GM10266 (cell line): ENCODE results near the gene COL17A1.

ENCODE experiments used
- DNase-seq: peaks from one replicate; pipeline ENCODE4 v3.0.0; 2012; ENCODE audit errors: extremely low spot score
- TF ChIP-seq, protein P1 (sequence below): IDR thresholded peaks from 2 replicates; pipeline ENCODE4 v1.5.1; 2012; ENCODE audit warnings: mild to moderate bottlenecking, low read depth; ENCODE audit not compliant: control insufficient read depth, insufficient read depth; ENCODE audit errors: missing control alignments

COL17A1 gene

DNA sequence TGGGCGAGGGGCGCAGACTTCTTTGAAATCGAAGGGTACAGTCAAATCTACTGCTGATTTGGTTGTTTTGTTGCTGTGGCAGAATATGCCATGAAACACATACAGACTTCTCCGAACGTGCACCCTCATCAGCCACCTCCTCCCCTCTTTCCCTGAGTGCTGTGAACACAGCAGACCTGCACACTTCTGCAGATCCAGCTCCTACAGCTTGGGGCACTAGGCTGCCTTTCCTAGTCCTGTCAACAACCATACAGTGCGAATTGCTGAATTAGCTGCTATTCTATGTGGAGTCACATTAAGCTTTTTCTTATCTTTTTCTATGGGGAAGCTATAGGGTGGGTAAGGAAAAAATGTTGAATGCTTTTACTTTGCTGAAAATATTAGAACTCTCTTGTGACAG, 57.5 kb downstream of the COL17A1 start:
- no peak for DNase-seq
- TF ChIP-seq, protein P1, sequence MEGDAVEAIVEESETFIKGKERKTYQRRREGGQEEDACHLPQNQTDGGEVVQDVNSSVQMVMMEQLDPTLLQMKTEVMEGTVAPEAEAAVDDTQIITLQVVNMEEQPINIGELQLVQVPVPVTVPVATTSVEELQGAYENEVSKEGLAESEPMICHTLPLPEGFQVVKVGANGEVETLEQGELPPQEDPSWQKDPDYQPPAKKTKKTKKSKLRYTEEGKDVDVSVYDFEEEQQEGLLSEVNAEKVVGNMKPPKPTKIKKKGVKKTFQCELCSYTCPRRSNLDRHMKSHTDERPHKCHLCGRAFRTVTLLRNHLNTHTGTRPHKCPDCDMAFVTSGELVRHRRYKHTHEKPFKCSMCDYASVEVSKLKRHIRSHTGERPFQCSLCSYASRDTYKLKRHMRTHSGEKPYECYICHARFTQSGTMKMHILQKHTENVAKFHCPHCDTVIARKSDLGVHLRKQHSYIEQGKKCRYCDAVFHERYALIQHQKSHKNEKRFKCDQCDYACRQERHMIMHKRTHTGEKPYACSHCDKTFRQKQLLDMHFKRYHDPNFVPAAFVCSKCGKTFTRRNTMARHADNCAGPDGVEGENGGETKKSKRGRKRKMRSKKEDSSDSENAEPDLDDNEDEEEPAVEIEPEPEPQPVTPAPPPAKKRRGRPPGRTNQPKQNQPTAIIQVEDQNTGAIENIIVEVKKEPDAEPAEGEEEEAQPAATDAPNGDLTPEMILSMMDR, result no peak

DNA sequence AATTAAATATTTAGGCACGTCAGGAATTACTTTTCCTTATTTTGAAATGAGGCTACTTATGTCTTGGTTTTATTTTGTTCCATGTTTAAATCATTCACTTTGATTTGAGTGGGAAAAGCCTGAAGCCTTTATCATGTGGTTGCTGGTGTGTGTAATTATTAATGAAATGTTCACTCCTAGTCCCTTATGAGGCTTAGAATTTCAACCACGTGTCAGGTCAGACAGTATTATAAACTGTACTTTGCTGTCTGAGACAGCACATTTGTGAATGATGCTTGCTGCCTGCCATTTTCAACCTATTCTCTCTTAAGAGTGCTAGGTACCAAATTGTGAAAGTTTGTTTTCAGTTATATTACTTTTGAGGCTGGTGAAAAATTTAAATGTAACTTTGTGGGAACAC, 58.9 kb downstream of the COL17A1 start:
- no peak for DNase-seq
- TF ChIP-seq, protein P1, result no peak

DNA sequence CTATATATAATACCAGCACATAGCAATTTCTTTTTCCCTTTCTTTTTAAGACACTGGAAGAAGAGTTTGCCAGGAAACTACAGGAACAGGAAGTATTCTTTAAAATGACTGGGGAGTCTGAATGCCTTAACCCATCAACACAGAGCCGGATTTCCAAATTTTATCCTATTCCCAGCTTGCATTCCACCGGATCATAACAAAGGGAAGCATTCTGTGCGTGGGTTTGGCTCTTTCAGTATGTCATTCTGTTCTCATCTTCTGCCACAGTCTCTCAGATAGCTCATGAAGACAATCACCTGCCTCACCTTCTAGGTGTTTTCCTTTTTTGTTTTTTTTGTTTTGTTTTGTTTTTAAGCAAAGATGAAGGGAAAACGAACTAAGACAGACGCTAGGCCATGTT, 60.2 kb downstream of the COL17A1 start:
- TF ChIP-seq, protein P1, result no peak
- DNase-seq, result no peak

DNA sequence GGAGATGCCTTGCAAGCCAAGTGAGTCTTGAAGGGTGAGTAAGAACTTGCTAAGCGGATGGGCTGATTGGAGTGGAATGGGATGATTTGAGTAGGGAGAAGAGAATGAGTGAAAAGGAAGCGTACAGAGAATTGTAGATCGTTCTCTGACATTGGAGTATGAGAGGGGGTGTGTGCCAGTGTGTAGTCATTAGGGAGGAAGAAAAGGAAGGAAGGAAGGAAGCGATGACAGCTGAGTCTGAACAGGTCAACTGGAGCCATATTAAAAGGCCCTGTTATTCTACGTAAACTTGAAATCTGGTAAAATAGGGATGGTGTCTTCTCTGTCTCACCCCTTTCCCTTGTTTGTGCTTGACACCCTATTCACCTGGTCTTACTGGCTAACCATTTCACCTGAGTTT, 63.7 kb downstream of the COL17A1 start:
- no peak for DNase-seq
- TF ChIP-seq, protein P1, result no peak

DNA sequence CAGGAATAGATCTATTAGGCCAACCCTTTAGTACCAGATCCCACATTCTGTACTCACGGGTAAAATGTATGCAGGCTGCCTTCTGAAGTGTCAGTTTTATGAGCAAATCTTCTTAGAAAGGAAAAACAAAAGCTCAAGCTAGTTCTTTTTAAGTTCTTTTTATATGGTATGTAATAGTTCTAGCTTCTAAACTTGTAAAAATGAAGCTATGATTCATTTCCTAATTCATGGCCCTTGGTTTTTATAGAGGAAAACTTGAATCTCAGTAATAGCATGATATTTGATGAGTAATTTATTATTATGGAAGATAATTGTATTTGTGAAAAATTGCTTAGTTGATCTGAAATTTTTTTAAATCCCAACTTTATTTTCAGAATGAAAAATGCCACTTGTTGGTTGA, 64.4 kb downstream of the COL17A1 start:
- DNase-seq, result no peak
- TF ChIP-seq, protein P1, result no peak

DNA sequence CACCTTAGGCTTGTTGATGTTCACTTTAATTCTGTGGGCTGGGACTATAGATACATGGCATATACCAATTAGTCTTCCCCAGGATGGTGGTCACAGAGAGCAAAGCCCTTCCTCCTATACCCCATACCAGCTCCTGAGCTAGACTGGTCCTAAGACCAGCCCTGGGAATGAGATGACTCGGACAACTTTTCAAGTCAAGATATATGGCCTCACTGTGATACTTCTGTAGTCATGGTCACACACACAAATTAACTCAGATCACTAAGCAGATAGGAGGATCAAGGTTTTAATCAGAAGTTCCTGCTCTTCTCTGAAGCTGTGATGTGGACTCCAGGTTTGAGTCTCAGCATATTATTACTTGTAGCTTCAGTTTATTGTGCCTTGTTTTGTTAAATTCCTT, 65.7 kb downstream of the COL17A1 start:
- DNase-seq, result no peak
- TF ChIP-seq, protein P1, result no peak

DNA sequence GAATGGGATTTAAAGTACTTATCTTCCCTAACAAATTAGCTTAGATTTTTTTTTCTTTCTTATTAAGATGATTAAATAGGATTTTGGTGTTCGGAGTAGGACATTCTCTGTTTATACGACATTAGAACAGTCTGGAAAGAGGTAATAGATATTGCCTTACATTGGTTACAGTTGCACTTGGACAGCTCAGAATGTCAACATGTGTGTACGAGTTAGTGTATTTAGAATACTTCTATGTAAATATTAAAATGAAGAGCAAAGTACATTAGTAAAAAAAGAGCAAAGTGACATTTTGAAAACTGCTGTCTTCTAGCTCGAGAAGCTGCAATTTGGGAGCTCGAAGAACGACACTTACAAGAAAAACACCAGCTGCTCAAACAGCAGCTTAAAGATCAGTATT, 67.2 kb downstream of the COL17A1 start:
- TF ChIP-seq, protein P1, result no peak
- DNase-seq, result no peak
